Stomach (tissue), 4 donors: ENCODE results near the gene C20orf202.

ENCODE experiments used
- EP300 ChIP-seq: sonication (generic); formaldehyde crosslinking; IDR thresholded peaks from one replicate; pipeline ENCODE4 v1.6.1; 2017; ENCODE audit warnings: antibody characterized with exemption
- POLR2A ChIP-seq, 4 donors: fragments of 450-650 bp; IDR thresholded peaks; one replicate each; pipeline ENCODE4 v1.6.1; 2016; ENCODE audit warnings: antibody characterized with exemption in 4 of 4, control low read depth in 2 of 4, mild to moderate bottlenecking in 1 of 4, moderate library complexity in 1 of 4
- POLR2AphosphoS5 ChIP-seq, 3 donors: sonication (generic); formaldehyde crosslinking; IDR thresholded peaks; one replicate each; pipeline ENCODE4 v1.6.1; 2016; ENCODE audit warnings: antibody characterized with exemption in 3 of 3
- TF ChIP-seq, protein P1 (sequence below), 7 experiments: fragments of 450-650 bp in 4 of 7; fragments of 200-600 bp in 3 of 7; sonication (generic) in 3 of 7; IDR thresholded peaks; one replicate each; pipeline ENCODE4 v1.5.1; 2016 to 2019; ENCODE audit warnings: antibody characterized with exemption in 7 of 7, control low read depth in 2 of 7, mild to moderate bottlenecking in 1 of 7

DNA sequence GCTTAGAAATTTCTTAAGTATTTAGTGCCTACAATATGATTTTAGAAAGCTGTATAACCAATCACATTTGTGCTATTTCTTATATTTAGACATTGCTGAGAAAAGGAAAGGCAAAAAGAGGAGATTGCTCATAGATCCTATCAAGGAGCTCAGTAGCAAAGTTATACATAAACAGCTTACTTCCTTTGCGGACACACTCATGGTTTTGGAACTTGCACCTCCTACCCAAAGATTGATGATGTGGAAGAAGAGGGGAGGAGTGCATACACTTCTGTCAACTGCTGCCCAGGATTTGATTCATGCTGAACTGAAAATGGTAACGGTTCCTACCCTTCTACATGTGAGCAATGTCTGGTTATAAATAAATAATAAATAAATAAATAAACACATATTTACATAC, 39.3 kb downstream of the C20orf202 start:
- TF ChIP-seq EP300: no peak
- TF ChIP-seq POLR2A (IDR thresholded peaks at IDR 0.05): no peak
- TF ChIP-seq, protein P1, sequence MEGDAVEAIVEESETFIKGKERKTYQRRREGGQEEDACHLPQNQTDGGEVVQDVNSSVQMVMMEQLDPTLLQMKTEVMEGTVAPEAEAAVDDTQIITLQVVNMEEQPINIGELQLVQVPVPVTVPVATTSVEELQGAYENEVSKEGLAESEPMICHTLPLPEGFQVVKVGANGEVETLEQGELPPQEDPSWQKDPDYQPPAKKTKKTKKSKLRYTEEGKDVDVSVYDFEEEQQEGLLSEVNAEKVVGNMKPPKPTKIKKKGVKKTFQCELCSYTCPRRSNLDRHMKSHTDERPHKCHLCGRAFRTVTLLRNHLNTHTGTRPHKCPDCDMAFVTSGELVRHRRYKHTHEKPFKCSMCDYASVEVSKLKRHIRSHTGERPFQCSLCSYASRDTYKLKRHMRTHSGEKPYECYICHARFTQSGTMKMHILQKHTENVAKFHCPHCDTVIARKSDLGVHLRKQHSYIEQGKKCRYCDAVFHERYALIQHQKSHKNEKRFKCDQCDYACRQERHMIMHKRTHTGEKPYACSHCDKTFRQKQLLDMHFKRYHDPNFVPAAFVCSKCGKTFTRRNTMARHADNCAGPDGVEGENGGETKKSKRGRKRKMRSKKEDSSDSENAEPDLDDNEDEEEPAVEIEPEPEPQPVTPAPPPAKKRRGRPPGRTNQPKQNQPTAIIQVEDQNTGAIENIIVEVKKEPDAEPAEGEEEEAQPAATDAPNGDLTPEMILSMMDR (IDR thresholded peaks at IDR 0.05): no peak
- TF ChIP-seq POLR2AphosphoS5 (IDR thresholded peaks at IDR 0.05): no peak
